WERI-Rb-1 (cell line): ENCODE data around the gene ASCC2.

Experiments used
- DNase-seq: peaks from one replicate; pipeline ENCODE4 v3.0.0-alpha.2; 2020
- H3K27ac ChIP-seq: fragments of 250-450 bp; sonication (Bioruptor Pico); 2 replicates; pipeline ENCODE4 v1.5.1; 2020; ENCODE audit warnings: mild to moderate bottlenecking, moderate library complexity
- H3K27me3 ChIP-seq: fragments of 250-450 bp; sonication (Bioruptor Pico); 2 replicates; pipeline ENCODE4 v1.5.1; 2021; ENCODE audit warnings: mild to moderate bottlenecking, low read depth, moderate library complexity; ENCODE audit not compliant: insufficient read depth, severe bottlenecking
- H3K36me3 ChIP-seq: fragments of 250-450 bp; sonication (Bioruptor Pico); 2 replicates; pipeline ENCODE4 v1.5.1; 2020; ENCODE audit warnings: mild to moderate bottlenecking, moderate library complexity
- H3K4me3 ChIP-seq: 2 replicates; pipeline ENCODE4 v1.5.1; 2011; ENCODE audit warnings: low read depth, mild to moderate bottlenecking, control low read depth, low read length
- H3K9me3 ChIP-seq: fragments of 250-450 bp; sonication (Bioruptor Pico); 2 replicates; pipeline ENCODE4 v1.5.1; 2021; ENCODE audit warnings: mild to moderate bottlenecking, moderate library complexity; ENCODE audit not compliant: severe bottlenecking
- TF ChIP-seq, protein P1 (sequence below): IDR thresholded peaks from 2 replicates; pipeline ENCODE4 v1.5.1; 2011; ENCODE audit warnings: low read depth, mild to moderate bottlenecking, control low read depth, inconsistent platforms, low read length

Gene ASCC2

DNA sequence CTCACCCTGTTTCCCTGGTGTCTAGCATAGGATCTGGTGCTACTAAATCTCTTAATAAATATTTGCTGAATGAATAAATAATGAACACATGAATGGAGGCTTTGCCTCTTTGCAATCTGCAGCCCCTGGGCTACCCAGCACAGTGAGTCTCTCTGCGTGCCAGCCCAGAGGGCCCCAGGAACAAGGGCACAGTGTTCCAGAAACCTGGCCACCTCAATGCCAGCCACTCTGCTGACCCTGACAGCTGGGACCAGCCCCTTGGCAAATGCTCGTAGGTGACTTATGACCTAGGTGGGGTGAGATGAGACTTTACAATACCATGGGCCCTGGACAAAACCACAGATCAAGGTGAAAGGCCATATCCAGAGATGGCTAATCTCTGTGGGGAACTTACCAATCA, 39.3 kb downstream of the ASCC2 start:
- no peak overlapping the region for H3K27ac ChIP-seq
- TF ChIP-seq, protein P1, sequence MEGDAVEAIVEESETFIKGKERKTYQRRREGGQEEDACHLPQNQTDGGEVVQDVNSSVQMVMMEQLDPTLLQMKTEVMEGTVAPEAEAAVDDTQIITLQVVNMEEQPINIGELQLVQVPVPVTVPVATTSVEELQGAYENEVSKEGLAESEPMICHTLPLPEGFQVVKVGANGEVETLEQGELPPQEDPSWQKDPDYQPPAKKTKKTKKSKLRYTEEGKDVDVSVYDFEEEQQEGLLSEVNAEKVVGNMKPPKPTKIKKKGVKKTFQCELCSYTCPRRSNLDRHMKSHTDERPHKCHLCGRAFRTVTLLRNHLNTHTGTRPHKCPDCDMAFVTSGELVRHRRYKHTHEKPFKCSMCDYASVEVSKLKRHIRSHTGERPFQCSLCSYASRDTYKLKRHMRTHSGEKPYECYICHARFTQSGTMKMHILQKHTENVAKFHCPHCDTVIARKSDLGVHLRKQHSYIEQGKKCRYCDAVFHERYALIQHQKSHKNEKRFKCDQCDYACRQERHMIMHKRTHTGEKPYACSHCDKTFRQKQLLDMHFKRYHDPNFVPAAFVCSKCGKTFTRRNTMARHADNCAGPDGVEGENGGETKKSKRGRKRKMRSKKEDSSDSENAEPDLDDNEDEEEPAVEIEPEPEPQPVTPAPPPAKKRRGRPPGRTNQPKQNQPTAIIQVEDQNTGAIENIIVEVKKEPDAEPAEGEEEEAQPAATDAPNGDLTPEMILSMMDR = no peak
- no peaks in the 10 kb centered on the region for H3K9me3 ChIP-seq
- DNase-seq = no peak
- no peaks in the 10 kb centered on the region for H3K27me3 ChIP-seq
- peaks cover 54% of the 10 kb centered on the region for H3K36me3 ChIP-seq
- no peak overlapping the region for H3K4me3 ChIP-seq

- no peak overlapping the region for H3K4me3 ChIP-seq
- H3K36me3 ChIP-seq = peaks cover 49% of the 10 kb centered on the region
- TF ChIP-seq, protein P1 = no peak
- no peak overlapping the region for H3K27ac ChIP-seq
- DNase-seq = no peak
- H3K9me3 ChIP-seq = no peaks in the 10 kb centered on the region
- H3K27me3 ChIP-seq = no peaks in the 10 kb centered on the region
Measured at GRCh38 chr22:29798318-29798717, 39.8 kb downstream of the ASCC2 start.

GRCh38 chr22:29797351-29797750, 40.7 kb downstream of the ASCC2 start:
- Histone ChIP-seq H3K4me3 (no peak overlapping the region), H3K27me3 (no peaks in the 10 kb centered on the region), H3K9me3 (no peaks in the 10 kb centered on the region), H3K27ac (no peak overlapping the region), H3K36me3 (peaks cover 45% of the 10 kb centered on the region)
- no peak for DNase-seq
- TF ChIP-seq, protein P1 = no peak

GRCh38 chr22:29795663-29796062, 42.4 kb downstream of the ASCC2 start:
- Histone ChIP-seq H3K9me3 (no peaks in the 10 kb centered on the region), H3K36me3 (peaks cover 45% of the 10 kb centered on the region), H3K27me3 (no peaks in the 10 kb centered on the region), H3K27ac (no peak overlapping the region), H3K4me3 (no peak overlapping the region)
- TF ChIP-seq, protein P1 = no peak
- no peak for DNase-seq

GRCh38 chr22:29793396-29793795, 44.7 kb downstream of the ASCC2 start:
- Histone ChIP-seq H3K27me3 (no peaks in the 10 kb centered on the region), H3K9me3 (no peaks in the 10 kb centered on the region), H3K4me3 (no peak overlapping the region), H3K27ac (no peak overlapping the region), H3K36me3 (peaks cover 43% of the 10 kb centered on the region)
- DNase-seq = no peak
- TF ChIP-seq, protein P1 = no peak

DNA sequence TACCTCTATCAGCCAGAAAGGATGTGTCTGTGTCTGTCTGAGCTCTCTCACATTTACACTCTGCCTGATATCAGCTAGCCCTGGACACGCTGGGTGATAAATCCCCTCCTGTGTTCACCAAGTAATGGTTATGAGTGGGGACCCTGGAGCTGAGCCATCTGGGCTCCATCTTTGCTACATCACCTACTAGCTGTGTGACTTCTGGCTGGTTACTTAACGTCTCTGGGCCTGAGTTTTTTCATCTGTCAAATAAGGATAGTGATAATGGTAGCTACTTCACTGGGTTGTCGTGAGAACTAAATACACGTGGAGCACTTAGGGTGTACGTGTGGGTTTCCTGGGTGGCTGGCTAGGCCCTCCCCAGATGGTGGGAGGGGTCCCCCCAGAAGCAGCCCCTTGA, 48.0 kb downstream of the ASCC2 start:
- no peaks in the 10 kb centered on the region for H3K27me3 ChIP-seq
- H3K4me3 ChIP-seq = no peak overlapping the region
- no peak overlapping the region for H3K27ac ChIP-seq
- no peaks in the 10 kb centered on the region for H3K9me3 ChIP-seq
- TF ChIP-seq, protein P1 = no peak
- H3K36me3 ChIP-seq = peaks cover 44% of the 10 kb centered on the region
- DNase-seq = no peak
